Measurements from ENCODE around the gene ZNF722. TPM values are rescaled to one million over a fixed set of nuclear protein-coding genes. Genes with fewer than 3 reads are reported as not detected.

Gene ZNF722
- total and polyA plus RNA-seq, 2 of the 4 experiments (the other 2 are of a cell fraction), result not detected

- no CpG with 5 or more reads among the region's 3 CpGs for WGBS, 2 experiments (ENCODE audit: extremely low coverage in 2 of 2, insufficient read length in 1 of 2)
- Histone ChIP-seq H2BK120ac (ENCODE audit: low read depth, low read length) (no peak overlapping the region), H3K9me3 (ENCODE audit: control insufficient read depth, insufficient read depth, low read length) (peaks cover 14% of the 10 kb centered on the region), H2AFZ (replicated peaks; ENCODE audit: low read length, poor library complexity) (no peak overlapping the region), H3K23ac (ENCODE audit: low read depth, low read length) (no peak overlapping the region), H4K20me1 (ENCODE audit: insufficient read depth, low read length) (no peaks in the 10 kb centered on the region), H4K91ac (ENCODE audit: insufficient read depth, low read depth, low read length) (no peak overlapping the region), H2BK5ac (ENCODE audit: low read depth, low read length, poor library complexity, severe bottlenecking) (no peak overlapping the region), H2BK20ac (ENCODE audit: low read depth, low read length) (no peak overlapping the region), H3K4me2 (ENCODE audit: low read depth, low read length) (no peak overlapping the region), H4K8ac (ENCODE audit: low read depth in 2 of 2, low read length in 2 of 2) (no peak overlapping the region), H3K79me1 (ENCODE audit: low read depth in 1 of 2, low read length in 2 of 2) (no peaks in the 10 kb centered on the region), H2AK9ac (replicated peaks; ENCODE audit: low read depth, low read length, poor library complexity) (no peak overlapping the region), H2BK15ac (ENCODE audit: low read depth, low read length) (no peak overlapping the region), H3K4me1 (ENCODE audit: control insufficient read depth, insufficient read depth, low read length) (no peaks in the 10 kb centered on the region), H3K27ac (ENCODE audit: insufficient read depth, low read length) (no peak overlapping the region), H3K27me3 (ENCODE audit: control insufficient read depth, insufficient read depth, low read length) (no peaks in the 10 kb centered on the region), H3K9me1 (ENCODE audit: insufficient read depth, low read length) (no peaks in the 10 kb centered on the region), H3K36me3 (ENCODE audit: control insufficient read depth, insufficient read depth, low read length) (no peaks in the 10 kb centered on the region), H2AK5ac (ENCODE audit: low read depth, low read length) (no peak overlapping the region), H3K4ac (ENCODE audit: low read depth, low read length) (no peak overlapping the region), H4K5ac (ENCODE audit: low read depth, low read length) (no peak overlapping the region), H3K4me3 (ENCODE audit: insufficient read depth, low read depth, low read length) (no peak overlapping the region), H3K9ac (ENCODE audit: low read depth, low read length) (no peak overlapping the region), H3K18ac (ENCODE audit: low read depth, low read length) (no peak overlapping the region), H3K14ac (replicated peaks; ENCODE audit: low read depth, low read length) (no peak overlapping the region), H3K56ac (ENCODE audit: extremely low read depth, insufficient read depth, low read length) (no peak overlapping the region)
- in situ Hi-C loops (cut with MboI; ENCODE audit: low sequenced_read_pairs), result no loop called here
- no peak for ATAC-seq (ENCODE audit: low read depth)
- TF ChIP-seq POLR2A (IDR thresholded peaks at IDR 0.05; ENCODE audit: low read depth, low read length) (no peak), CEBPB (IDR thresholded peaks at IDR 0.05; ENCODE audit: low read depth, low read length) (no peak), FOS (IDR thresholded peaks at IDR 0.05; ENCODE audit: low read depth, low read length) (no peak)
- DNase-seq, result no peak
- BruUV-seq (replicated peaks), result no TSS peak
- dilution Hi-C loops (cut with HindIII; ENCODE audit: low sequenced_read_pairs, unreplicated experiment), result no loop called here
- POLR2A ChIA-PET (ENCODE audit: unreplicated experiment), result no interaction called here
- intact Hi-C loops (cut with micrococcal nuclease), result no loop called here
- CTCF ChIA-PET, result no interaction called here
Measured at GRCh38 chr7:64035388-64035787, 36.7 kb downstream of the ZNF722 start.

All from IMR-90 (cell line).